GM12873 (cell line): ENCODE measurements around the gene TENT4A.

Experiments
- TF ChIP-seq, protein P1 (sequence below): IDR thresholded peaks from 2 replicates; pipeline ENCODE4 v1.5.1; 2012; ENCODE audit warnings: low read depth, mild to moderate bottlenecking, moderate library complexity, low read length, control low read depth; ENCODE audit not compliant: insufficient read depth; ENCODE audit errors: missing control alignments

Gene TENT4A

GRCh38 chr5:6748142-6748541 lies 34.9 kb downstream of the TENT4A start:
- TF ChIP-seq, protein P1, sequence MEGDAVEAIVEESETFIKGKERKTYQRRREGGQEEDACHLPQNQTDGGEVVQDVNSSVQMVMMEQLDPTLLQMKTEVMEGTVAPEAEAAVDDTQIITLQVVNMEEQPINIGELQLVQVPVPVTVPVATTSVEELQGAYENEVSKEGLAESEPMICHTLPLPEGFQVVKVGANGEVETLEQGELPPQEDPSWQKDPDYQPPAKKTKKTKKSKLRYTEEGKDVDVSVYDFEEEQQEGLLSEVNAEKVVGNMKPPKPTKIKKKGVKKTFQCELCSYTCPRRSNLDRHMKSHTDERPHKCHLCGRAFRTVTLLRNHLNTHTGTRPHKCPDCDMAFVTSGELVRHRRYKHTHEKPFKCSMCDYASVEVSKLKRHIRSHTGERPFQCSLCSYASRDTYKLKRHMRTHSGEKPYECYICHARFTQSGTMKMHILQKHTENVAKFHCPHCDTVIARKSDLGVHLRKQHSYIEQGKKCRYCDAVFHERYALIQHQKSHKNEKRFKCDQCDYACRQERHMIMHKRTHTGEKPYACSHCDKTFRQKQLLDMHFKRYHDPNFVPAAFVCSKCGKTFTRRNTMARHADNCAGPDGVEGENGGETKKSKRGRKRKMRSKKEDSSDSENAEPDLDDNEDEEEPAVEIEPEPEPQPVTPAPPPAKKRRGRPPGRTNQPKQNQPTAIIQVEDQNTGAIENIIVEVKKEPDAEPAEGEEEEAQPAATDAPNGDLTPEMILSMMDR, result no peak

- TF ChIP-seq, protein P1, result no peak
Observed at GRCh38 chr5:6749026-6749716, 35.9 kb downstream of the TENT4A start.

- TF ChIP-seq, protein P1, result no peak
Observed at GRCh38 chr5:6750142-6750840, 37.1 kb downstream of the TENT4A start.

GRCh38 chr5:6750951-6751685 lies 37.9 kb downstream of the TENT4A start:
- TF ChIP-seq, protein P1, result no peak

- TF ChIP-seq, protein P1, result no peak
Observed at GRCh38 chr5:6752236-6752635, 39.0 kb downstream of the TENT4A start.

DNA sequence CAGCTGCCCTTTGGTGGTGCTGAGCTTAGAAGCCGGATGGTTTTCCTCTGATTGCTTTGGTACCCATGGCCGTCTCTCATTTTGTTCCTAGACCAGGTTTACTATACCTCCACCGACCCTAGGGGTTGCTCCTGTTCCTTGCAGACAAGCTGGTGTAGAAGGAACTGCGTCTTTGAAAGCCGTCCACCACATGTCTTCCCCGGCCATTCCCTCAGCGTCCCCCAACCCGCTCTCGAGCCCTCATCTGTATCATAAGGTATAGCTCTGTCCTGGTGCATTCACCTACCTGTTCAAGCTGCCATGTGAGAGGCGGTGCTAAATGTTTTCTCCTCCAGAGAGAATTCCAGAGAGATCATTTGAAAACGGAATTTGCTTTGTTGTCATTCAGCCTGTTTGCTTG lies 39.5 kb downstream of the TENT4A start:
- TF ChIP-seq, protein P1, result no peak

DNA sequence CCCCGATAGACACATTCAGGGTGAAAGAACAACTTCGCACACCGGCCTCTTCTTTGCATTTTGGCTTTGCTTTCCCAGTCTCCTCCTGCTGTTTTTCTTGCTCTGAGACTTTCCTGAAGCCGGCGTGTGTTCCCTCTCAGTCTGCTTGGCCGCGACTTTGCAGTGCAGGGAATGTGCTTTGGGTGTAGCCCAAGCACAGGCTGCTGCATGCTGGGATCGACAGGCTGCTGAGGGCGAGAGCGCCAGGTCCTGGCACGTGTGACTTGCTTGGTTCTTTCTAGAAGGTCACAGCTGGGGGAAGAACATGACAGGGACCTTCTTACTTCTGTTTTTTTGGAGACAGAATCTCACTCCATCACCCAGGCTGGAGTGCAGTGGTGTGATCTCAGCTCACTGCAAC lies 40.6 kb downstream of the TENT4A start:
- TF ChIP-seq, protein P1, result no peak
